ENCODE data around the gene FXYD6. TPM values are rescaled to one million over a fixed set of nuclear protein-coding genes. Genes with fewer than 3 reads are reported as not detected.

Gene FXYD6
- total and polyA plus RNA-seq, 5 experiments from 2014 or later: not detected

- Mint-ChIP-seq H3K36me3 (peaks cover 0 to 3% (median 0%) of the 10 kb centered on the region in 3 donors), H3K4me3 (no peak overlapping the region), H3K27me3 (peaks cover 0 to 4% (median 0%) of the 10 kb centered on the region in 5 donors), H3K9me3 (no peaks in the 10 kb centered on the region), H3K27ac (peak overlapping the region in 1 of 10 donors; percentile 80), H3K4me1 (peaks cover 0 to 10% (median 3%) of the 10 kb centered on the region in 4 donors)
- POLR2A ChIA-PET: no interaction called here
- no peak for ATAC-seq
- no peak for DNase-seq
Observed at GRCh38 chr11:117917591-117918151, 41.2 kb upstream of the FXYD6 start.

- ATAC-seq (no peak), DNase-seq (no peak)
- Mint-ChIP-seq H3K9me3 (no peaks in the 10 kb centered on the region), H3K4me3 (no peak overlapping the region), H3K27me3 (peaks cover 0 to 4% (median 0%) of the 10 kb centered on the region in 5 donors), H3K27ac (no peak overlapping the region), H3K4me1 (peaks cover 0 to 10% (median 3%) of the 10 kb centered on the region in 4 donors), H3K36me3 (peaks cover 0 to 3% (median 0%) of the 10 kb centered on the region in 3 donors)
- POLR2A ChIA-PET: no interaction called here
Observed at GRCh38 chr11:117916956-117917355, 40.5 kb upstream of the FXYD6 start.

GRCh38 chr11:117915672-117916235 is 39.3 kb upstream of the FXYD6 start:
- H3K27ac Mint-ChIP-seq: no peak overlapping the region

GRCh38 chr11:117914991-117915618 is 38.6 kb upstream of the FXYD6 start:
- Mint-ChIP-seq H3K27ac (peak overlapping the region in 2 of 10 donors; percentile 27 to 69), H3K36me3 (peaks cover 0 to 3% (median 0%) of the 10 kb centered on the region in 3 donors), H3K9me3 (no peaks in the 10 kb centered on the region), H3K27me3 (peaks cover 0 to 4% (median 0%) of the 10 kb centered on the region in 5 donors), H3K4me1 (peaks cover 0 to 10% (median 3%) of the 10 kb centered on the region in 4 donors), H3K4me3 (no peak overlapping the region)
- POLR2A ChIA-PET: no interaction called here
- ATAC-seq (no peak), DNase-seq (no peak)

More at GRCh38 chr11:117915672-117916235, 39.3 kb upstream of the FXYD6 start:
- POLR2A ChIA-PET: no interaction called here
- no peaks in the 10 kb centered on the region for H3K9me3 Mint-ChIP-seq
- H3K36me3 Mint-ChIP-seq: peaks cover 0 to 3% (median 0%) of the 10 kb centered on the region in 3 donors
- peaks cover 0 to 4% (median 0%) of the 10 kb centered on the region in 5 donors for H3K27me3 Mint-ChIP-seq
- no peak overlapping the region for H3K4me3 Mint-ChIP-seq
- H3K4me1 Mint-ChIP-seq: peaks cover 0 to 10% (median 3%) of the 10 kb centered on the region in 4 donors
- no peak for DNase-seq
- ATAC-seq: no peak

- H3K36me3 Mint-ChIP-seq: peaks cover 0 to 3% (median 0%) of the 10 kb centered on the region in 3 donors
- POLR2A ChIA-PET: no interaction called here
- no peak overlapping the region for H3K27ac Mint-ChIP-seq
- H3K4me3 Mint-ChIP-seq: no peak overlapping the region
- no peaks in the 10 kb centered on the region for H3K9me3 Mint-ChIP-seq
- H3K4me1 Mint-ChIP-seq: peaks cover 0 to 6% (median 1%) of the 10 kb centered on the region in 4 donors
- DNase-seq (no peak), ATAC-seq (no peak)
- H3K27me3 Mint-ChIP-seq: peaks cover 0 to 4% (median 0%) of the 10 kb centered on the region in 5 donors
Observed at GRCh38 chr11:117914398-117914761, 37.9 kb upstream of the FXYD6 start.

GRCh38 chr11:117913736-117914397 is 37.4 kb upstream of the FXYD6 start:
- POLR2A ChIA-PET: interaction anchor here (0.6 kb wide), 1 partner anchor 26 kb away, joined by 6 read pairs; no protein-coding TSS in a partner anchor
- no peak for DNase-seq
- peaks cover 0 to 6% (median 0%) of the 10 kb centered on the region in 4 donors for H3K4me1 Mint-ChIP-seq
- no peak for ATAC-seq
- peaks cover 0 to 3% (median 0%) of the 10 kb centered on the region in 3 donors for H3K36me3 Mint-ChIP-seq
- no peak overlapping the region for H3K4me3 Mint-ChIP-seq
- H3K27me3 Mint-ChIP-seq: peaks cover 0 to 4% (median 0%) of the 10 kb centered on the region in 5 donors
- no peak overlapping the region for H3K27ac Mint-ChIP-seq
- no peaks in the 10 kb centered on the region for H3K9me3 Mint-ChIP-seq

- no peak for ATAC-seq
Observed at GRCh38 chr11:117912497-117912896, 36.0 kb upstream of the FXYD6 start.

GRCh38 chr11:117911694-117912093 is 35.2 kb upstream of the FXYD6 start:
- H3K27ac Mint-ChIP-seq: no peak overlapping the region
- peaks cover 0 to 4% (median 0%) of the 10 kb centered on the region in 5 donors for H3K27me3 Mint-ChIP-seq
- peaks cover 0 to 12% (median 5%) of the 10 kb centered on the region in 4 donors for H3K4me1 Mint-ChIP-seq
- DNase-seq: no peak
- POLR2A ChIA-PET: interaction anchor here (1.0 kb wide), 1 partner anchor 10 kb away, joined by 4 read pairs; no protein-coding TSS in a partner anchor
- no peaks in the 10 kb centered on the region for H3K9me3 Mint-ChIP-seq
- peaks cover 0 to 3% (median 2%) of the 10 kb centered on the region in 3 donors for H3K36me3 Mint-ChIP-seq
- H3K4me3 Mint-ChIP-seq: no peak overlapping the region
- no peak for ATAC-seq

More at GRCh38 chr11:117912497-117912896, 36.0 kb upstream of the FXYD6 start:
- Mint-ChIP-seq H3K27ac (no peak overlapping the region), H3K9me3 (no peaks in the 10 kb centered on the region), H3K27me3 (peaks cover 0 to 4% (median 0%) of the 10 kb centered on the region in 5 donors), H3K36me3 (peaks cover 0 to 3% (median 3%) of the 10 kb centered on the region in 3 donors), H3K4me3 (no peak overlapping the region), H3K4me1 (peaks cover 0 to 11% (median 4%) of the 10 kb centered on the region in 4 donors)
- POLR2A ChIA-PET: interaction anchor here (1.0 kb wide), 1 partner anchor 11 kb away, joined by 4 read pairs; no protein-coding TSS in a partner anchor
- DNase-seq: no peak

- H3K36me3 Mint-ChIP-seq: peaks cover 0 to 3% (median 0%) of the 10 kb centered on the region in 3 donors
- H3K27ac Mint-ChIP-seq: peak overlapping the region in 1 of 10 donors; percentile 56
- H3K27me3 Mint-ChIP-seq: peaks cover 0 to 4% (median 0%) of the 10 kb centered on the region in 5 donors
- peaks cover 0 to 12% (median 5%) of the 10 kb centered on the region in 4 donors for H3K4me1 Mint-ChIP-seq
- H3K9me3 Mint-ChIP-seq: no peaks in the 10 kb centered on the region
- ATAC-seq: no peak
- H3K4me3 Mint-ChIP-seq: no peak overlapping the region
- DNase-seq: no peak
- POLR2A ChIA-PET: interaction anchor here (1.0 kb wide), 1 partner anchor 10 kb away, joined by 4 read pairs; no protein-coding TSS in a partner anchor
Observed at GRCh38 chr11:117910941-117911655, 34.6 kb upstream of the FXYD6 start.

GRCh38 chr11:117910525-117910924 is 34.1 kb upstream of the FXYD6 start:
- Mint-ChIP-seq H3K4me1 (peaks cover 0 to 12% (median 5%) of the 10 kb centered on the region in 4 donors), H3K36me3 (peaks cover 0 to 3% (median 0%) of the 10 kb centered on the region in 3 donors), H3K9me3 (no peaks in the 10 kb centered on the region), H3K27ac (no peak overlapping the region), H3K4me3 (no peak overlapping the region), H3K27me3 (peaks cover 0 to 4% (median 0%) of the 10 kb centered on the region in 5 donors)
- ATAC-seq (no peak), DNase-seq (no peak)
- POLR2A ChIA-PET: no interaction called here

- Mint-ChIP-seq H3K4me3 (no peak overlapping the region), H3K27ac (peak overlapping the region in 1 of 10 donors; percentile 75), H3K9me3 (no peaks in the 10 kb centered on the region), H3K27me3 (no peaks in the 10 kb centered on the region), H3K36me3 (peaks cover 0 to 3% (median 0%) of the 10 kb centered on the region in 3 donors), H3K4me1 (peaks cover 0 to 10% (median 3%) of the 10 kb centered on the region in 4 donors)
- POLR2A ChIA-PET: no interaction called here
- DNase-seq: no peak
- ATAC-seq: no peak
Observed at GRCh38 chr11:117909611-117910382, 33.3 kb upstream of the FXYD6 start.
